ENCODE measurements around the gene LRRC17. TPM values are rescaled to one million over a fixed set of nuclear protein-coding genes. Genes with fewer than 3 reads are reported as not detected.
A peak's percentile ranks its signal among the peaks of the same experiment; 100 is the strongest.

The LRRC17 gene
- total and polyA plus RNA-seq, 9 of the 15 experiments (the other 6 are each of a cell fraction or from before 2014, with no cell fraction given), result 0.03 to 0.18 (median 0.12) TPM; not detected in 5

GRCh38 chr7:102888561-102889233 is 24.1 kb upstream of the LRRC17 start:
- H3K4me2 ChIP-seq (ENCODE audit: insufficient read depth, low read length), result no peak overlapping the region
- H3K4me3 ChIP-seq, result no peak overlapping the region
- in situ Hi-C loops (cut with MboI), result no loop called here
- no peak overlapping the region for H2AFZ ChIP-seq (ENCODE audit: low read depth, low read length)
- ChIA-PET POLR2A (interaction anchor here (1.1 to 2.0 kb wide), 2 partner anchors 11 to 14 kb away, joined by 3 to 5 read pairs; no protein-coding TSS in a partner anchor), CTCF (ENCODE audit: low intra/inter-chr PET ratio) (no interaction called here)
- no peak for ATAC-seq
- intact Hi-C loops (cut with micrococcal nuclease), result no loop called here
- no peak overlapping the region for H3K27ac ChIP-seq (ENCODE audit: extremely low read depth, low read depth, low read length)
- no peaks in the 10 kb centered on the region for H3K27me3 ChIP-seq (ENCODE audit: control insufficient read depth in 2 of 2, insufficient read depth in 2 of 2, low read length in 2 of 2)
- H3K9me3 ChIP-seq (replicated peaks; ENCODE audit: control insufficient read depth, insufficient read depth, low read depth, low read length), result no peaks in the 10 kb centered on the region
- H4K20me1 ChIP-seq (replicated peaks; ENCODE audit: control insufficient read depth, insufficient read depth, low read length), result no peaks in the 10 kb centered on the region
- WGBS (ENCODE audit: insufficient coverage, low coverage, missing lambda C conversion rate), result 71% methylated on average over 3 of the region's 3 CpGs
- no peak overlapping the region for H3K9ac ChIP-seq (ENCODE audit: insufficient read depth in 1 of 2, low read depth in 2 of 2, low read length in 2 of 2)
- BruUV-seq (replicated peaks), result no TSS peak
- DNase-seq (ENCODE audit: extremely low read depth in 1 of 4, low spot score in 3 of 4), result no peak
- H3K9me1 ChIP-seq (ENCODE audit: control insufficient read depth, insufficient read depth, low read length), result no peaks in the 10 kb centered on the region
- FAIRE-seq, result no peak
- peaks cover 3 to 29% of the 10 kb centered on the region in 2 experiments; a peak in 4 of 5 replicates for H3K4me1 ChIP-seq (replicated peaks in 1 of 2; ENCODE audit: control insufficient read depth in 2 of 2, insufficient read depth in 2 of 2, low read length in 2 of 2)
- H3K36me3 ChIP-seq (ENCODE audit: control insufficient read depth, insufficient read depth, low read length), result peaks cover 11% of the 10 kb centered on the region
- H3K79me2 ChIP-seq (ENCODE audit: control insufficient read depth, insufficient read depth, low read length), result no peaks in the 10 kb centered on the region
- TF ChIP-seq SLC30A9 (CRISPR knock-in tag; IDR thresholded peaks at IDR 0.05) (no peak), C11orf30 (IDR thresholded peaks at IDR 0.05; ENCODE audit: low read depth) (peak; percentile 31; the same call in 1 of the 2 replicates), FOXM1 (IDR thresholded peaks at IDR 0.05; ENCODE audit: low read depth) (no peak), FOXM1 (CRISPR knock-in tag; IDR thresholded peaks at IDR 0.05; ENCODE audit: low read depth) (no peak), ZNF133 (CRISPR knock-in tag; IDR thresholded peaks at IDR 0.05) (no peak), ZNF316 (IDR thresholded peaks at IDR 0.05) (peak; percentile 42; the same call in 1 of the 2 replicates), CHD2 (IDR thresholded peaks at IDR 0.05; ENCODE audit: low read depth, low read length) (no peak)
- TF ChIP-seq, protein P1, sequence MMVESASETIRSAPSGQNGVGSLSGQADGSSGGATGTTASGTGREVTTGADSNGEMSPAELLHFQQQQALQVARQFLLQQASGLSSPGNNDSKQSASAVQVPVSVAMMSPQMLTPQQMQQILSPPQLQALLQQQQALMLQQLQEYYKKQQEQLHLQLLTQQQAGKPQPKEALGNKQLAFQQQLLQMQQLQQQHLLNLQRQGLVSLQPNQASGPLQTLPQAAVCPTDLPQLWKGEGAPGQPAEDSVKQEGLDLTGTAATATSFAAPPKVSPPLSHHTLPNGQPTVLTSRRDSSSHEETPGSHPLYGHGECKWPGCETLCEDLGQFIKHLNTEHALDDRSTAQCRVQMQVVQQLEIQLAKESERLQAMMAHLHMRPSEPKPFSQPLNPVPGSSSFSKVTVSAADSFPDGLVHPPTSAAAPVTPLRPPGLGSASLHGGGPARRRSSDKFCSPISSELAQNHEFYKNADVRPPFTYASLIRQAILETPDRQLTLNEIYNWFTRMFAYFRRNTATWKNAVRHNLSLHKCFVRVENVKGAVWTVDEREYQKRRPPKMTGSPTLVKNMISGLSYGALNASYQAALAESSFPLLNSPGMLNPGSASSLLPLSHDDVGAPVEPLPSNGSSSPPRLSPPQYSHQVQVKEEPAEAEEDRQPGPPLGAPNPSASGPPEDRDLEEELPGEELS (CRISPR knock-in tag; IDR thresholded peaks at IDR 0.05; ENCODE audit: borderline replicate concordance), result no peak
